ENCODE data around the gene SNAPC2.
"Not testable (repeated sequence)": the region's sequence is repeated elsewhere in the genome, so short reads cannot be mapped to it uniquely, and the experiment has no call there.

Gene SNAPC2

DNA sequence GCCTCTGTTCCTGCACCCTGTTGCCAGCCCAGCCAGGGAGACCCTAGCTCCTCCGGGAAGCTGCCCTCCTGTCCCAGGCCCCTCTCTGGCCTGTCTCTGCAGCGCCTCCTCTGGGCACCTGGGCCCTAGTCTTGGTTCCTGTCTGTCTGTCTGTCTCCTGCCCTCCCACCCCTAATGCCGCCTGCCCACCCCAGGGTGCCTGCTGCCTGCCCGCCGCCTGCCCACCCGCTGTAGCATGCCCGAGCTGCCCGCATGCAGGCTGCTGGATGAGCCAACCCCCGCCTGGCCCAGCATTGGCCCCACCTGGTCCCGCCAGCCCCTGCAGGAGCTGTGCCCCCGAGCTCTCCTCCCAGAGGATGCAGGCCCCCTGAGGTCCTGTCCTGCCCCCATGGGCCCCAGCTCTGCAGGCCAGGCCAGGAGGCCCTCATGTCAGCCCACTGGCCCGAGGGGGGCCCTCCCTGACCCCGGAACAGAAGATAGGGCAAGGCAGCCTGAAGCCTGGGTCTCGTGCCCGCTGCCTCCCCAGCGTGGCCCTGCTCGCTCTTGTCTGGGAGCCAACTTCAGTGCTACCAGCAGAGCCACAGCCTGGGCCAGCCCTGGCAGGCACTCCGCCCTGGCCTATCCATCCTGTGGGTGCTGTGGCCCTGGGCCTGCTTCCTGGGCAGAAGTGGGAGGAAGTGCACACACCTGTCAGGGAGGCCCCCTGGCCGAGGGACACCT lies 11.2 kb upstream of the SNAPC2 start:
- no peak for DNase-seq (ENCODE audit: low spot score)

DNA sequence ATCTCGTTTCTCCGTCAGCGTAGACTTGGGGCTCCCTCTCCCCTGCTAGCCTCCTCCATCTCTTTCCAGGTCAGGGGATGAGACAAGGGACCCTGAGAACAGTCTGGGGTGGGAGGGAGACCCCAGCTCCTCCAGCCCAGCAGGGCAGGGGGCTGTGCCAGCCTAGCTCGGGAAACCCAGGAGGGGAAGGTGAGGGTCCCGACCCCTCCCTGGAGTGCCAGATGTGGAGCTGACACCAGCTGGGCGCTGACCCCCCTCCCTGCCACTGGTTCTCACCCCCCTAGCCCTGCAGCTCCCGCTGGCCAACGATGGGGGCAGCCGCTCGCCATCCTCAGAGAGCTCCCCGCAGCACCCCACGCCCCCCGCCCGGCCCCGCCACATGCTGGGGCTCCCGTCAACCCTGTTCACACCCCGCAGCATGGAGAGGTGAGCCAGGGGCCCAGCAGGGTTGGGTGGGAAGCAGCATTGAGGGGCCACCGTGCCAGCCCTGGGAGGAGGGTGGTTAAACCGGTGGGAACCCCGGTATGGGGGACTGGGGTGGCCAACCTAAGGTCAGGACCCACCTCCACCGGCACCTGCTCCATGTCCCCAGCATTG lies 10.6 kb upstream of the SNAPC2 start:
- no peak for DNase-seq (ENCODE audit: low spot score)

DNA sequence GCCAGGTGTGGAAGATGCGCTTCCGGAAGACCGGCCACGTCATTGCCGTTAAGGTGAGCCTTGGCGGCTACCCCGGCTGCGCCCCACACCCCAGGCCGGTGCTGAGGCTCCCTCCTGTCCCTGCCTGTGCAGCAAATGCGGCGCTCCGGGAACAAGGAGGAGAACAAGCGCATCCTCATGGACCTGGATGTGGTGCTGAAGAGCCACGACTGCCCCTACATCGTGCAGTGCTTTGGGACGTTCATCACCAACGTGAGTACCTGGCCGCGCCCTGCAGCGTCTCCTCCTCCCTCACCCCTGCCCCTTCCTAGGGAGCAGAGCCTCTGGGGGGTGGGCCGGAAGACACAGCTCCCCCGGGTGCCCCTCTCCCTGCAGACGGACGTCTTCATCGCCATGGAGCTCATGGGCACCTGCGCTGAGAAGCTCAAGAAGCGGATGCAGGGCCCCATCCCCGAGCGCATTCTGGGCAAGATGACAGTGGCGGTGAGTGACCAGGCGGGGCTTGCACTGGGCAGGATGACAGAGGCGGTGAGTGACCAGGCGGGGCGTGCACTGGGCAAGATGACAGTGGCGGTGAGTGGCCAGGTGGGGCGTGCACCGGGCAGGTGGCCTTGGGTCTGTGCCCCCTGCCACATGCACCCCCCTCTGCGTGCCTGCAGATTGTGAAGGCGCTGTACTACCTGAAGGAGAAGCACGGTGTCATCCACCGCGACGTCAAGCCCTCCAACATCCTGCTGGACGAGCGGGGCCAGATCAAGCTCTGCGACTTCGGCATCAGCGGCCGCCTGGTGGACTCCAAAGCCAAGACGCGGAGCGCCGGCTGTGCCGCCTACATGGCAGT lies 9.6 kb upstream of the SNAPC2 start:
- no peak for DNase-seq (ENCODE audit: low spot score)

DNA sequence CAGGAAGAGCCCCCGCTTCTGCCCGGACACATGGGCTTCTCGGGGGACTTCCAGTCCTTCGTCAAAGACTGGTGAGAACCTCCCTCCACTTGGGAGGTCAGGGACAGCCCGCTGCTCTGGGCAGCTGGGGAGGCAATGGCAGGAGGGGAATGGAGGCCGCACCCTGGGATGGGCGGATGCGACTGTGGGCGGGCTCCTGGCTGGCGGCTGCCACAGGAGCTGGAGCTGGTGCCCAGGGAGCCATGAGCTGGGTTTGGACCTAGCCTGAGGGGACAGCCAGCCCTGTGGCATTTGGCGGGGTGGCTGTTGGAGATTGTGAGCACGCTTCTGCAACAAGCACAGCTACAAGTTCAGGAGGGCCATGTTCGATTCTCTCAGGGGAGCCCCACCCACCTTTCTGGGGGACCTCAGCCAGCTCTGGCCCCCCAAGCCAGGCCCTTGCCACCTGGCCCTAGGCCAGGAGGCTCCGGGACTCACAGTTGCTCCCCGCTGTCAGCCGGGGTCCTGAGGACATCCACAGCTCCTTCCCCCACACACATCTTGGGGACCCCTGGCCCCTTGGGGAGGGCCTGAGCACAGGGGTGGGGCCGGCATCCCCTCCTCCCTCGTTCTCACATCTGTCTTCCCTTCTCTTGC lies 8.5 kb upstream of the SNAPC2 start:
- no peak for DNase-seq (ENCODE audit: low spot score)

DNA sequence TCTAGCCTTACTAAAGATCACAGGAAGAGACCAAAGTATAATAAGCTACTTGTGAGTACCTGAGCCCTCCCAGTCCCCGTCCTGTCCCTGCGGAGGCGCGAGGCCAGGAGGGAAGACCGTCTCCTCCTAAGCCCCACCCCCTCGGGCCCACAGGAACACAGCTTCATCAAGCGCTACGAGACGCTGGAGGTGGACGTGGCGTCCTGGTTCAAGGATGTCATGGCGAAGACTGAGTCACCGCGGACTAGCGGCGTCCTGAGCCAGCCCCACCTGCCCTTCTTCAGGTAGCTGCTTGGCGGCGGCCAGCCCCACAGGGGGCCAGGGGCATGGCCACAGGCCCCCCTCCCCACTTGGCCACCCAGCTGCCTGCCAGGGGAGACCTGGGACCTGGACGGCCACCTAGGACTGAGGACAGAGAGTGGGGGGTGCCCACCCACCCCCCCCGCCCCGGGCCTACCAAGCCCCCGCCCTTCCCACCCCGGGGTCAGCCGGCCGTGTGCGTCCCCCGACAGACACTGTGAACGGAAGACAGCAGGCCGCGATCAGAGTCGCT lies 7.9 kb upstream of the SNAPC2 start:
- no peak for DNase-seq (ENCODE audit: low spot score)

DNA sequence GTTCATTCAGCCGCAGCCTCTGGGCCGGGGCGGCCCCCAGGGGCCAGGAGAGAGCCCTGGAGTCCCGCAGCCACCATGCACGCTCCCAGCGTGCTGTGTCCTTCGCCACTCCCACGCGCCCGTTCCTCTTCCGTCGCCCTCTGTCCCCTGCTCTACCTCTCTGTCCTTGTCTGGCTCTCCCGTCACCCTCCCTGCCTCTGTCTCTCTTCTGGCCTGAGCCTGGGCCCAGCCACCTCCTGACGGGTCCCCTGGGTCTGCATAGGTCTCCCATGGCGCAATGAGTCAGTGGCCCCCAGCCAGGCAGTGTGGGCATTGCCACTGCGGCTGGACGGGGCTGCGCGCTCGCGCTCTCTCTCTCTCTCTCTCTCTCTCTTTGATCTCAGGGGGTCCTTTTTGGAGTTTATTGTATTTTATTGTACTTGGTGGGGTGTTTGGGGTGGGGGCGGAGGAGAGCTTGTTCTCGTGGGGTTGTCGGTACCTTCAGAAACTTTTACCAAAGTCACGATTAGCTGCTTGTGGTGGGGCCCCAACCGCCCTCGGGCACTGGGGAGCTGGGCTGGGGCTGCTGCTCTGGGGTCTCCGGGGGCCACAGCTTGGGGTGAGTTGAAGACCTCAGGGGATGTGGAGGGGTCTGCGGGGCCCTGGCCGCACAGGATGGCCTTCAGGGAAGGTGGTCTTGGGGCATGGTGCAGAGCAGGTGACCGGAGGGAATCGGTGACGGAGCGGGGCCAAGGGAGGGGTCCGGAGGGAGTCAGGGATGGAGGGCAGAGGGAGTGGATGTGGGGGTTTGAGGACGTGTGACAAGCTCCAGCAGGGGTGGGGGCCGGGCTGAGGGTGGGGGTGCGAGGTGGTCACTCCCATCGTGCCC lies 7.2 kb upstream of the SNAPC2 start:
- DNase-seq (ENCODE audit: low spot score), result no peak

DNA sequence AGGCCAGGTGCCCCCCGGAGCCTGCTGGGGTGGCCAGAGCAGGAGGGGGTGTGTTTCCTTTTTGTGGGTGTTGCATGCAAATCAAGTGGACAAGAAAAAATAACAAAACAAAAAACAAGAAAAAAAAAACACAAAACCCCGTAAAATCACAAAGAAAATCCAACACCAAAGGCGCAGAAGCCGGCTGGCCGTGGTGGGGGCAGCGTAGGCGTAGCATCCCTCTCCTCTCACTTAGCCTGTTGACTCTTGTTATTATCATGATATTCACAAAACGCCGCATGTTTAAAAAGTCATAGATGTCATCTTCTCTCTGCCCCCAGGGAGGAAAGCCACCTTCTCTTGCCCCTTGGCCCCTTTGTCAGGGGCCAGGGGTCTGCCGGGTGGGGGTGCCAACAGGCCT lies 6.5 kb upstream of the SNAPC2 start:
- no peak for DNase-seq (ENCODE audit: low spot score)

DNA sequence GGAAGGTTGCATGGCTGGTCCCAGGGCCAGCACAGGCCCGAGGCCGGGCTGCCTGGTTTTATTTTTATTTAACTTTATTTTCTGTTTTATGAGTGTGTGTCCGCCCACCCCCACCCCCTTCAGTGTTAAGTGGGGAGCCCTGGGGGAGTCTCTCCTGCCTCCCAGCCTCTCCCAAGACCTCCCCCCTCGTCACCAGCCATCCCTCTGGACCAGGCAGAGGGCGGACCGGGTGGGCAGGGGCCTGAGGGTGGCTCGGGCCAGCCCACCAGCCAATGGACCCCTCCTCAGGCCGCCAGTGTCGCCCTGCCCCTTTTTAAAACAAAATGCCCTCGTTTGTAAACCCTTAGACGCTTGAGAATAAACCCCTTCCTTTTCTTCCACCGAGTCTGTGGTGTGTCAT lies 6.0 kb upstream of the SNAPC2 start:
- no peak for DNase-seq (ENCODE audit: low spot score)

DNA sequence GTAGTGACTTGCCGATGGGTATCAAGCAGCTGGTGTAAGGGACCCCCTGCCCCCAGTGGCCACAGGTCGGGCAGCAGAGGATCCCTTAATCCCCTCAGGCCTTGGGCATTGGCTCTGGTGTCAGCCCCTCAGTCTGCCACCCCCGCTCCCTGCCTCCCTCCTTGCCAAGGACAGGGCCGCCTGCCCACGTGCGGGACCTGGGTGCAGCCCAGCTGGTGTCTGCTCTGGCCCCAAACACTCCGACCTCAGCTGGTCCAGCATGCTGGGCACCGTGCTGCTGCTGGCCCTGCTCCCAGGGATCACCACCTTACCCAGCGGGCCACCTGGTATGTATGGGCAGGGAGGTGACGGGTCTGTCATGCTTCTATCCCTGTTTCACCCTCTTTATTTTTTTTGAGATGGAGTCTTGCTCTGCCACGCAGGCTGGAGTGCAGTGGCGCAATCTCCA lies 5.5 kb upstream of the SNAPC2 start, which contains the start of gene TGFBR3L:
TGFBR3L (plus strand) TSS at position 233 of the 448 bp plus-strand sequence.
- no peak for DNase-seq (ENCODE audit: low spot score)

DNA sequence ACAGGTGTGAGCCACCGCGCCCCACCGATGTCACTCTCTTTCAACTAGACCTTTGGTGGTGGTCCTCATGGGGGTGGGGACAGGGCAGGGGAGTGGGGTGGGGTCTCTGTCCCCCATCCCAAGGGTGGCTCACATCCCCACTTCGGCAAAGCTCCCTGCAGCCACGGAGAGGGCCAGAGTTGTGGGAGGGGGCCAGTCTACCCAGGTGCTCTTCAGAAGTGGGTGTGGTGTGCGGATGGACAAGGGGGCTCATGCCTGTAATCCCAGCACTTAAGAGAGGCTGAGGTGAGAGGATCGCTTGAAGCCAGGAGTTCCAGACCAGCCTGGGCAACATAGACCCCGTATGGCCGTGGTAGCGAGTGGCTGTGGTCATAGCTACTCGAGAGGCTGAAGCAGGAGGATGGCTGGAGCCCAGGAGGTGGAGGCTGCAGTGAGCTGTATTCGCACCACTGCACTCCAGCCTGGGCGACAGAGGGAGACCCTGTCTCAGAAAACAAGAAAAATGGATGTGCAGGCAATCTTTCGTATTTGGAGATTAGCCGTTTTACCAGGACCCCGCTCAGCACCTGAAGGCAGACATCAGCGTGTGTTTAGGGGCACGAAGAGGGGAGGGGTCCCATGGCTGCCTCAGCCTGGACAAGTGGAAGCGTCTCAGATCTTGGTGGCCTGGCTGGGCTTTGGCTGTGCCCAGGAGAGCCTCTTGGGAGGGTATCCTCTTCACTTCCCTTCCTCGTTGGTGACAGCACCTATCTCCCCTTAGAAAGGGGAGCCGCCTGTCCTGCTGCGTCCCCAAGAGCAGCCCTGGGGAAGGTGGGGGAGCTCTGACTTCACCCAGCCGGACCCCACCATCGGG lies 4.7 kb upstream of the SNAPC2 start:
- no peak for DNase-seq (ENCODE audit: low spot score)

DNA sequence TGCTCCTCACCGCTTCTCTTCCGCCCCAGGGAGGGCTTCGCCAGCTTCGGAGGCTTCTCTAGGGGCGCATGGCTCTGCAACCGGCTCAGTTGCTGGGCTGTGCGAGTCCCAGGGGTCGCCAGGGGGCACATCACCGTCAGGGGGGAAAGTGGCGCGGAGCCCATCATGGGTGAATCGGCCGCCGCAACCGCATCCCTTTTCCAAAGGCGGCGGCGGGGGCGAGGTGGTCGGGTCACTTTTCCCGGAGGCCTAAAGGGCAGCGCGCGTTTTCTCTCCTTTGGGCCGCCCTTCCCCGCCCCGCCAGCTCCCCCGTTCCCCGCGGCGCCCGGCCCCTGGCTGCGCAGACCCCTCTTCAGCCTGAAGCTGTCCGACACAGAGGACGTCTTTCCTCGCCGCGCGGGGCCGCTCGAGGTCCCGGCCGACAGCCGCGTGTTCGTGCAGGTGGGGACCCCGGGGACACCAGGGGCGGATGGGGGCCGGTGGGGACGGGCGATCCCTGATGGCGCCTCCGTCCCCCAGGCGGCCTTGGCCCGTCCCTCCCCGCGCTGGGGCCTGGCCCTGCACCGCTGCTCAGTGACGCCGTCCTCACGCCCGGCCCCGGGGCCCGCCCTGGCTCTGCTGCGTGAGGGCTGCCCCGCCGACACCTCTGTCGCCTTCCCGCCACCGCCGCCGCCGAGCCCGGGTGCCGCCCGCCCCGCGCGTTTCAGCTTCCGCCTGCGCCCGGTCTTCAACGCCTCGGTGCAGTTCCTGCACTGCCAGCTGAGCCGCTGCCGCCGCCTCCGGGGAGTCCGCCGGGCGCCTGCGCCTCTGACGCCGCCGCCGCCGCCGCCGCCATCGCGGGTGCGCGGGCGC lies 3.8 kb upstream of the SNAPC2 start:
- DNase-seq (ENCODE audit: low spot score), result peak; percentile 62

DNA sequence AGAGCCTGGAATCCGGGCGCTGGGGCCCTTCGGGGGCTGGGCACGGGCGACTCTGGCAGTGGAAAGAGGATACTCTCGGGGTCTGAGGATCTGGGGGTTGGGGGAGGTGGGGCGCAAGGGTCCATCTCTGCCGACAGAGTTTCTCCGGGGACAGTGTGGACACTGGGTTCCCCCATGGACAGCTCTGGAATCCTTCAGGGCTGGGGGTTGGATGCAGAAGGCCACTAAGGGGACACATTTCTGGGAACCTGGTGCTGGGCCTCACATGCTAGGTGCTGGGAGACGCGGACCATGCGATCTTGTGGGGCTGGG lies 3.2 kb upstream of the SNAPC2 start:
- no peak for DNase-seq (ENCODE audit: low spot score)

DNA sequence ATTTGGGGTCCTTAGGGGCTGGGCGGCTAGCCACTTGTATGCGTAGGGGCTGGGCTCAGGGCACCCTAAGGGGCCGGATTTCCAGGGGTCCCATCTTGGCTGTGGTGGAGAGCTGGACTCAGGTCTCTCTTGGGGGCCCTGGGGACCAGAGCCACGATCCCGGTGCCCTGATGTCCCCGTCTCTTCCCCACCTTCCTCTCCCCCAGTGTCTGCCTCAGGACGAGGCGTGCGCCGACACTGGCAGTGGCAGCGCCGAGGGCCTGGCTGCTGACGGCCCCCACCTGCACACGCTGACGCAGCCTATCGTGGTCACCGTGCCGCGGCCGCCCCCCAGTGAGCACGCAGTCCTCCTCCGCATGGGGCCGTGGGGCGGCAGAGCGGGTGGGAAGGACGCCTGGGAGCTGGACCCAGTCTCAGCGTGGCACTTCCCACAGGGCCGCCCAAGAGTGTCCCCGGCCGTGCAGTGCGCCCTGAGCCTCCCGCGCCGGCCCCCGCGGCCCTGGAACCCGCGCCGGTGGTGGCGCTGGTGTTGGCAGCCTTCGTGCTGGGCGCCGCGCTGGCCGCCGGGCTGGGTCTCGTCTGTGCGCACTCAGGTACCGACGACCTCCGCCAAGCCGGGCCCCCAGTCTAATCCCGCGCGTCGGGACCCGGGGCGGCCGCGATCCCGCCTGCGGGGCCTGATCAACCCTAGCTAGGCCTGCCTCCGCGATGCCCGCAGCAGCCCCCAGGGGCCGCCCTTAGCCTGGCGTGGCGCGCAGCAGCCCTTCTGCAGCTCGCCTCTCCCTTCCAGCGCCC lies 2.7 kb upstream of the SNAPC2 start:
- peak; percentile 84 for DNase-seq (ENCODE audit: low spot score)

DNA sequence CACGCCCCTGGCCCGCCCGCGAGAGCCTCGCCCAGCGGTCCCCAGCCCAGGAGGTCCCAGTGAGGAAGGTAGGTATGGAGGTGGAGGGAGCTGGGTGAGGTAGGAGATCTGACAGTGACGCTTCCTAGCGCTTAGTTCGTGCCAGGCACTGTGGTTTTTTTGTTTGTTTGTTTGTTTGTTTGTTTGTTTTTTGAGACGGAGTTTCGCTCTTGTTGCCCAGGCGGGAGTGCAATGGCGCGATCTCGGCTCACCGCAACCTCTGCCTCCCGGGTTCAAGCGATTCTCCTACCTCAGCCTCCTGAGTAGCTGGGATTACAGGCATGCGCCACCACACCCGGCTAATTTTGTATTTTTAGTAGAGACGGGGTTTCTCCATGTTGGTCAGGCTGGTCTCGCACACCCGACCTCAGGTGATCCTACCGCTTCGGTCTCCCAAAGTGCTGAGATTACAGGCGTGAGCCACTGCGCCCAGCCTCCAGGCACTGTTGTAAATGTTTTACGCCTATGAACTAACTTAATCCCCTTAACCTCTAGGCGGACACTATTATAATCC lies 2.0 kb upstream of the SNAPC2 start:
- DNase-seq (ENCODE audit: low spot score), result not testable (repeated sequence)

DNA sequence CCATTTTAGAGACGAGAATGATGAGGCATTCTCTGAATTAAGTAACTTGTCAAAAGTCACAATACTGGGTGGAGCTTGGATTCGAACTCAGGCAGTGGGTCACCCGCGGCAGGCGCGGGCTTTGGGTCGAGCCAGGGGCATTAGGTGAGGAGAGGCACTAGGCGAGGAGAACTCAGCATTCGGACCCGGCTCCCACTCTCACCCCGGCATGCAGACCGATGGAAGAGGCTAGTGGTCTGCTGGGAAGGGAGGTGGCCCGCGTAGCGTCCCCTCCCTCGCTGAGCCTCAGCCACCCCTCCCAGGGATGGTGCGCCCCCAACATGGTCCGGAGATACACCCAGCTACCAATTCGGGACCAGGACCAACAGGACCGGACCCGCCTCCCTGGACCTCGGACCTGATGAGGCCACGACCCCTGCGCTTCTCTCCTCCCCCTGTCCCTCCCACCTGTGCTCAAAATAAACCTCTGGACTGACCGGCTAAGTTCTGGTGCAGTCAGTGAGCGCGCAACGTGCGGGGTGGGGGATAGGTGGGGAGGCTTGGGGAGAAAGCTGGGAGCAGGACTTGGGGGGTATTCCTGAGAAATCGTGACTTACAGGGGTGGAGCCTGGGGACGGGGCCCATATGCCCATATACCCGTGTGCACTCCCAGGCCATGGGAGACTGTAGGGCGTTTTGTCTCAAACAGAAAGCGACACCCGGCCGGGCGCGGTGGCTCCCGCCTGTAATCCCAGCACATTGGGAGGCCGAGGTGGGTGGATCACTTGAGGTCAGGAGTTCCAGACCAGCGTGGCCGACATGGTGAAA lies 1.3 kb upstream of the SNAPC2 start:
- no peak for DNase-seq (ENCODE audit: low spot score)

DNA sequence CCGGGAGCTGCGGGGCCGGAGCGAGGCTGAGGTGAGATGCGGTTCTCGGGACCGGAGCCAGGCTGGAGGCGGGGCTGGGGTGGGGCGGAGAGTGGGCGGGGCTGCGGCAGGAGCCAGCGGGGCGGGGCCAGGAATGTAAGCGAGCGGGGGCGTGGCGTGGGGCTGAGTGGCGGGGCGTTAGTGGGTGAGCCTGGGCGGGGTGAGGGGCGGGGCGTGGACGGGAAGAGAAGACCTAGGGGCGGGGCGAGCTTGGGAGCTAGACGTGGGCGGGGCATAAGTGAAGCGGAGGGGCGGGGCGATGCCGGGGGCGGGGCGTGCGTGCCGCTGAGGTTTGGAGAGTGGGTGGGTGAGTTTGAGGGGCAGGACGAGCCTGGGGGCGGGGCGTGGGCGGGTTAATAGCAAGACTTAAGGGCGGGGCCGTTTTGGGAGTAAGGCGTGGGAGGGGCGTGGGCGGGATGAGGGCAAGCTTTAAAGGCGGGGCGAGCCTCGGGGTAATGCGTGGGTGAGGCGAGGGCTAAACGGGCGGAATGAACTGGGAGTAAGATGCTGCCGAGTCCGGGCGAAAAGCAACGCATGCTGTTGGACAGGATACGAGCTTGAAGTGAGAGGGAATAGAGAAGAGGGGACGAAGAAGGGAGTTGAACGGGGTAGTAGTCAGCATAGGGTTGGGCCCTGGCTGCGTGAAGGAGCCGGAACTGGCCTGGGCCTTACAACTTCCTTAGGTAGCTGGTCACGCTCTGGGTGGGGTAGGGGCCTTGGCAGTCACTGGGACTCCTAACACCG lies 572 bp downstream of the SNAPC2 start:
- DNase-seq (ENCODE audit: low spot score), result peak; percentile 96
